Inflammatory macrophage treated with lipopolysaccharide for 4 hours (primary cell): ENCODE measurements around the gene KIF23.
A peak's percentile ranks its signal among the peaks of the same experiment; 100 is the strongest.

ENCODE experiments used
- DNase-seq: peaks from one replicate; pipeline ENCODE4 v3.0.0-alpha.2; 2020

The KIF23 gene

GRCh38 chr15:69395460-69395859 lies 18.7 kb upstream of the KIF23 start:
- no peak for DNase-seq

- DNase-seq, result no peak
Observed at GRCh38 chr15:69395991-69396390, 18.2 kb upstream of the KIF23 start.

- no peak for DNase-seq
Observed at GRCh38 chr15:69398491-69398891, 15.7 kb upstream of the KIF23 start.

GRCh38 chr15:69400850-69401249 lies 13.3 kb upstream of the KIF23 start:
- no peak for DNase-seq

- DNase-seq, result no peak
Observed at GRCh38 chr15:69402816-69403215, 11.3 kb upstream of the KIF23 start.

GRCh38 chr15:69403594-69403993 lies 10.6 kb upstream of the KIF23 start:
- no peak for DNase-seq

GRCh38 chr15:69405110-69405509 lies 9.0 kb upstream of the KIF23 start:
- DNase-seq, result no peak

GRCh38 chr15:69407719-69408400 lies 6.3 kb upstream of the KIF23 start:
- no peak for DNase-seq

- DNase-seq, result no peak
Observed at GRCh38 chr15:69408841-69409240, 5.3 kb upstream of the KIF23 start.

- DNase-seq, result no peak
Observed at GRCh38 chr15:69410248-69410874, 3.8 kb upstream of the KIF23 start.

GRCh38 chr15:69412274-69412673 lies 1.9 kb upstream of the KIF23 start:
- no peak for DNase-seq

GRCh38 chr15:69412701-69413100 lies 1.4 kb upstream of the KIF23 start:
- no peak for DNase-seq

- DNase-seq, result peak; percentile 52
Observed at GRCh38 chr15:69414701-69415167, 585 bp downstream of the KIF23 start.

GRCh38 chr15:69415381-69415780 lies 1.2 kb downstream of the KIF23 start:
- no peak for DNase-seq

GRCh38 chr15:69417581-69417980 lies 3.4 kb downstream of the KIF23 start:
- no peak for DNase-seq

GRCh38 chr15:69421498-69421897 lies 7.3 kb downstream of the KIF23 start:
- DNase-seq, result no peak

- DNase-seq, result no peak
Observed at GRCh38 chr15:69422336-69422895, 8.3 kb downstream of the KIF23 start.

- no peak for DNase-seq
Observed at GRCh38 chr15:69424001-69424400, 9.9 kb downstream of the KIF23 start.

- DNase-seq, result no peak
Observed at GRCh38 chr15:69424748-69425413, 10.7 kb downstream of the KIF23 start.

GRCh38 chr15:69433831-69434230 lies 19.7 kb downstream of the KIF23 start:
- DNase-seq, result no peak

GRCh38 chr15:69434238-69434637 lies 20.1 kb downstream of the KIF23 start:
- DNase-seq, result no peak

GRCh38 chr15:69434679-69435078 lies 20.5 kb downstream of the KIF23 start:
- DNase-seq, result no peak

GRCh38 chr15:69435985-69436384 lies 21.8 kb downstream of the KIF23 start:
- peak; percentile 73 for DNase-seq

- peak; percentile 77 for DNase-seq
Observed at GRCh38 chr15:69436951-69437350, 22.8 kb downstream of the KIF23 start.
